Keratinocyte (primary cell): ENCODE measurements around the gene SQOR.

Source experiments
- CTCF ChIP-seq, 3 experiments: IDR thresholded peaks in 1 of 3; conservative IDR thresholded peaks in 1 of 3; optimal IDR thresholded peaks in 1 of 3; 2 replicates in 2 of 3; 3 replicates in 1 of 3; pipeline versions ENCODE3 to v1.5.1; 2011; ENCODE audit warnings: low read length in 3 of 3, mild to moderate bottlenecking in 3 of 3, moderate library complexity in 2 of 3, control low read depth in 1 of 3, inconsistent platforms in 1 of 3; ENCODE audit not compliant: insufficient read depth in 2 of 3; ENCODE audit errors: extremely low read depth in 1 of 3
- EZH2 ChIP-seq: IDR thresholded peaks from one replicate; pipeline ENCODE4 v1.6.1; 2012; ENCODE audit warnings: inconsistent platforms, mild to moderate bottlenecking, low read length, moderate library complexity

- TF ChIP-seq CTCF (optimal IDR thresholded peaks at IDR 0.05 in 1 of 3, IDR thresholded peaks at IDR 0.05 in 1 of 3, conservative IDR thresholded peaks at IDR 0.05 in 1 of 3; ENCODE audit: extremely low read depth in 1 of 3, insufficient read depth in 2 of 3, low read length in 3 of 3): no peak
- no peak for TF ChIP-seq EZH2
Observed at GRCh38 chr15:45669422-45669821, 34.6 kb downstream of the SQOR start.
